ENCODE measurements around the gene ABCB8. TPM values are rescaled to one million over a fixed set of nuclear protein-coding genes. Genes with fewer than 3 reads are reported as not detected.

Gene ABCB8
- total and polyA plus RNA-seq, 11 donors: 13.6 to 34.5 (median 26.0) TPM

DNA sequence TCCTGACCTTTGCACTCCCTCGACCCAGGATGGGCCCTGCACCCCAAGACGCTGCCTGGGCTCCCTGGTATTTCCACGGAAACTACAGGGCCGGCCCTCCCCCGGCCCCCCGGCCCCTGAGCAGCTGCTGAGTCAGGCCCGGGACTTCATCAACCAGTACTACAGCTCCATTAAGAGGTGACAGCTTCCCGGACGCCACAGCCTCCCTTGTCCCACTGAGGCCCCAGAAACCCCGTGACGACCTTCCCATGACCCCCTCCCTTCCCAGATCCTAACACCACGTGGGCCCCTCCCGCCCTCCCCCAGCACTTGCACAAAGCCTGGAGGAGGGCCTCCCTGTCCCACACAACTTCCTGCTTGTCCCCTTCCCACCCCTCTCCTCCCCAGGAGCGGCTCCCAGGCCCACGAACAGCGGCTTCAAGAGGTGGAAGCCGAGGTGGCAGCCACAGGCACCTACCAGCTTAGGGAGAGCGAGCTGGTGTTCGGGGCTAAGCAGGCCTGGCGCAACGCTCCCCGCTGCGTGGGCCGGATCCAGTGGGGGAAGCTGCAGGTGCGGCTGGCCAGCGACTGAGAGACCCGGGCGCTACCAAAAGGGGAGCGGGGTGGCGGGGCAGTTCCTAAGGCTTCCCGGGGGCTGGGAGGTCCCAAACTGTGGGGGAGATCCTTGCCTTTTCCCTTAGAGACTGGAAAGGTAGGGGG lies 31.7 kb upstream of the ABCB8 start:
- Histone ChIP-seq H3K27me3 (no peaks in the 10 kb centered on the region), H3K4me3 (peak overlapping the region in 4 of 12 donors; percentile 9 to 18 (median 12)), H3K4me1 (peaks cover 0 to 48% (median 13%) of the 10 kb centered on the region in 12 donors), H3K9me3 (no peaks in the 10 kb centered on the region), H3K36me3 (peaks cover 0 to 22% (median 8%) of the 10 kb centered on the region in 9 donors), H3K27ac (peak overlapping the region in 1 of 12 donors; percentile 49)
- intact Hi-C loops (cut with DNase I): no loop called here
- no peak for TF ChIP-seq POLR2A (IDR thresholded peaks at IDR 0.05)
- DNase-seq (peak in 3 of 5 donors; percentile 23 to 60 (median 33)), ATAC-seq (no peak)
- 44 to 60% (median 49%) methylated on average over 21 to 31 of the region's 31 CpGs for WGBS, 4 donors

DNA sequence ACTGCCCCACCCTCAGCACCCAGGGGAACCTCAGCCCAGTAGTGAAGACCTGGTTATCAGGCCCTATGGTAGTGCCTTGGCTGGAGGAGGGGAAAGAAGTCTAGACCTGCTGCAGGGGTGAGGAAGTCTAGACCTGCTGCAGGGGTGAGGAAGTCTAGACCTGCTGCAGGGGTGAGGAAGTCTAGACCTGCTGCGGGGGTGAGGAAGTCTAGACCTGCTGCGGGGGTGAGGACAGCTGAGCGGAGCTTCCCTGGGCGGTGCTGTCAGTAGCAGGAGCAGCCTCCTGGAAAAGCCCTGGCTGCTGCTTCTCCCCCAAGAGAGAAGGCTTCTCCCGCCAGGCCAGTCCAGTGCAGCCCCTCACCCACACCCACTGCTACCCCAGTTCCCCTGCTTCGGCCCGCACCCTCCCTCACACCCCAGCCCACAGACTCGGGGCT lies 31.2 kb upstream of the ABCB8 start:
- intact Hi-C loops (cut with DNase I): no loop called here
- no peak for ATAC-seq
- H3K9me3 ChIP-seq: no peaks in the 10 kb centered on the region
- H3K36me3 ChIP-seq: peaks cover 0 to 26% (median 13%) of the 10 kb centered on the region in 9 donors
- peak overlapping the region in 2 of 12 donors; percentile 14 to 18 for H3K4me3 ChIP-seq
- H3K27ac ChIP-seq: peak overlapping the region in 1 of 12 donors; percentile 49
- WGBS, 4 donors: 72 to 88% (median 78%) methylated on average over 8 of the region's 8 CpGs
- no peaks in the 10 kb centered on the region for H3K27me3 ChIP-seq
- peak in 1 of 5 donors; percentile 61 for DNase-seq
- peaks cover 0 to 43% (median 13%) of the 10 kb centered on the region in 12 donors for H3K4me1 ChIP-seq
- TF ChIP-seq, protein P1, sequence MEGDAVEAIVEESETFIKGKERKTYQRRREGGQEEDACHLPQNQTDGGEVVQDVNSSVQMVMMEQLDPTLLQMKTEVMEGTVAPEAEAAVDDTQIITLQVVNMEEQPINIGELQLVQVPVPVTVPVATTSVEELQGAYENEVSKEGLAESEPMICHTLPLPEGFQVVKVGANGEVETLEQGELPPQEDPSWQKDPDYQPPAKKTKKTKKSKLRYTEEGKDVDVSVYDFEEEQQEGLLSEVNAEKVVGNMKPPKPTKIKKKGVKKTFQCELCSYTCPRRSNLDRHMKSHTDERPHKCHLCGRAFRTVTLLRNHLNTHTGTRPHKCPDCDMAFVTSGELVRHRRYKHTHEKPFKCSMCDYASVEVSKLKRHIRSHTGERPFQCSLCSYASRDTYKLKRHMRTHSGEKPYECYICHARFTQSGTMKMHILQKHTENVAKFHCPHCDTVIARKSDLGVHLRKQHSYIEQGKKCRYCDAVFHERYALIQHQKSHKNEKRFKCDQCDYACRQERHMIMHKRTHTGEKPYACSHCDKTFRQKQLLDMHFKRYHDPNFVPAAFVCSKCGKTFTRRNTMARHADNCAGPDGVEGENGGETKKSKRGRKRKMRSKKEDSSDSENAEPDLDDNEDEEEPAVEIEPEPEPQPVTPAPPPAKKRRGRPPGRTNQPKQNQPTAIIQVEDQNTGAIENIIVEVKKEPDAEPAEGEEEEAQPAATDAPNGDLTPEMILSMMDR (IDR thresholded peaks at IDR 0.05): no peak
- TF ChIP-seq POLR2A (IDR thresholded peaks at IDR 0.05): no peak

DNA sequence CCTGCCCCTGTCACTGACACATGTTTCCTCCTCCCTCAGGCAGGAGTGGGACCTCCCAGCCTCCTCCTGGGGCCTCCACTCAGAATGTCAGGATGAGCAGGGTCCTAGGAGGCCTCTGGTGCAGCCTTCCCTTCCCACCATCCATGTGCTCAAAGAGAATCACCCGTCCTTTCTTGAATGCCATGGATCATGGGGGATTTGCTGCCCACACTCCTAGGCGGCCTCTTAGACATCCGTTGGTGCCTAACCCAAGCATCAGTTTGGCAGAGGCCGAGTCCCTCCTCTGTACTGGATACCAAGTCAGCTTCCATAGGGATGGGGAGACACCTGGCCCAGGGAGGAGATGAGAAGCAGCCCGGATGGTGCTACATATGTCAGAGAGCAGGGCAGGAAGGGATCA lies 30.4 kb upstream of the ABCB8 start:
- Histone ChIP-seq H3K27me3 (no peaks in the 10 kb centered on the region), H3K9me3 (no peaks in the 10 kb centered on the region), H3K4me3 (no peak overlapping the region), H3K27ac (no peak overlapping the region), H3K36me3 (peaks cover 0 to 31% (median 13%) of the 10 kb centered on the region in 9 donors), H3K4me1 (peaks cover 0 to 35% (median 10%) of the 10 kb centered on the region in 12 donors)
- ATAC-seq (no peak), DNase-seq (peak in 1 of 5 donors; percentile 20)
- intact Hi-C loops (cut with DNase I): no loop called here
- 89 to 95% (median 93%) methylated on average over 4 to 5 of the region's 5 CpGs for WGBS, 4 donors
- TF ChIP-seq, protein P1 (IDR thresholded peaks at IDR 0.05): no peak

DNA sequence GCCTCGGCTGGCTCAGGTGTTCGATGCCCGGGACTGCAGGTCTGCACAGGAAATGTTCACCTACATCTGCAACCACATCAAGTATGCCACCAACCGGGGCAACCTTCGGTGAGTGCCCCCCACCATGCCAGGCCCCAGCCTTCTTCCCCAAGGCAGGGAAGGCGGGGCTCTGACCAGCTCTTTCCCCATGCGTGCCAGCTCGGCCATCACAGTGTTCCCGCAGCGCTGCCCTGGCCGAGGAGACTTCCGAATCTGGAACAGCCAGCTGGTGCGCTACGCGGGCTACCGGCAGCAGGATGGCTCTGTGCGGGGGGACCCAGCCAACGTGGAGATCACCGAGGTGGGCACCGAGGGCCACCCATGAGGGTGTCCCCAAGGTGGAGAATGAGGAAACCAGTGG lies 29.9 kb upstream of the ABCB8 start:
- intact Hi-C loops (cut with DNase I): no loop called here
- Histone ChIP-seq H3K4me1 (peaks cover 0 to 30% (median 10%) of the 10 kb centered on the region in 12 donors), H3K27me3 (no peaks in the 10 kb centered on the region), H3K36me3 (peaks cover 0 to 36% (median 15%) of the 10 kb centered on the region in 9 donors), H3K9me3 (no peaks in the 10 kb centered on the region), H3K4me3 (no peak overlapping the region), H3K27ac (no peak overlapping the region)
- ATAC-seq: no peak
- WGBS, 4 donors: 92 to 95% (median 94%) methylated on average over 12 to 20 of the region's 20 CpGs
- DNase-seq: peak in 2 of 5 donors; percentile 16 to 53
- TF ChIP-seq, protein P1 (IDR thresholded peaks at IDR 0.05): no peak
- TF ChIP-seq POLR2A (IDR thresholded peaks at IDR 0.05): no peak

Measured in heart left ventricle (tissue), 16 donors.